Activated T-helper 1 cell treated with Interleukin-2 at 50 U/mL for 16 hours (primary cell): ENCODE results near the gene PKN2.
"Not testable (repeated sequence)": the region's sequence is repeated elsewhere in the genome, so short reads cannot be mapped to it uniquely, and the experiment has no call there.

ENCODE experiments used
- DNase-seq: peaks from one replicate; pipeline ENCODE4 v3.0.0-alpha.2; 2020; ENCODE audit warnings: low read depth

The PKN2 gene

GRCh38 chr1:88880717-88881116 is 196.6 kb downstream of the PKN2 start:
- not testable (repeated sequence) for DNase-seq

DNA sequence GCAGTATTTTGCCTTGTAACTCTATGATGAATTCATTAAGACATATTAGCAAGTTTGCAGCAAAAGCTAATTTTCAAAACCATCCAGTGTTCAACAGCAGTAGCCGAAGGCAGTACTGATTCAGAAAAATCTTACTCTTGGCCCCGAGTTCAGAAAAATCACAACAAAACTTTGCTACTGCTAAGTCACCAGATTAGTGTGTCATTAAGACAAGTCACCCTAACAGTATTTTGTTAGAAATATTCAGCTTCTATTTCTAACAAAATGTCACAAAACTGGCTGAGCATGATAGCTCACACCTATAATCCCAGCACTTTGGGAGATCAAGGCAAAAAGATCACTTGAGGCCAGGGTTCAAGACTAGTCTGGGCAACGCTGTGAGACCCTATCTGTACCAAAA is 199.1 kb downstream of the PKN2 start:
- DNase-seq = no peak
